Dendritic cell treated with granulocyte-macrophage colony-stimulating factor and Interleukin-4, amounts not matched to agents 40 ng/mL and 50 ng/mL, for 4 days (primary cell): ENCODE data around the gene FXYD7.
A peak's percentile ranks its signal among the peaks of the same experiment; 100 is the strongest.
"Not testable (repeated sequence)": the region's sequence is repeated elsewhere in the genome, so short reads cannot be mapped to it uniquely, and the experiment has no call there.

Experiments
- H3K27ac Mint-ChIP-seq: one replicate; pipeline ENCODE4 v1.8.0; 2022; ENCODE audit warnings: mild to moderate bottlenecking, mixed read lengths
- H3K27me3 Mint-ChIP-seq: one replicate; pipeline ENCODE4 v1.8.0; 2022; ENCODE audit warnings: mild to moderate bottlenecking, mixed read lengths
- H3K36me3 Mint-ChIP-seq: one replicate; pipeline ENCODE4 v1.8.0; 2022; ENCODE audit warnings: low read depth, mixed read lengths
- H3K4me1 Mint-ChIP-seq: one replicate; pipeline ENCODE4 v1.8.0; 2022; ENCODE audit warnings: low read depth, mixed read lengths
- H3K4me3 Mint-ChIP-seq: one replicate; pipeline ENCODE4 v1.8.0; 2022; ENCODE audit warnings: mild to moderate bottlenecking, moderate library complexity, mixed read lengths
- H3K9me3 Mint-ChIP-seq: one replicate; pipeline ENCODE4 v1.8.0; 2022; ENCODE audit warnings: mixed read lengths
- intact Hi-C: fragments of 100-400 bp; cut with micrococcal nuclease; formaldehyde crosslinking; loops from one replicate; pipeline ENCODE4 v1.15.0; 2022

FXYD7 gene, protein sequence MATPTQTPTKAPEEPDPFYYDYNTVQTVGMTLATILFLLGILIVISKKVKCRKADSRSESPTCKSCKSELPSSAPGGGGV

DNA sequence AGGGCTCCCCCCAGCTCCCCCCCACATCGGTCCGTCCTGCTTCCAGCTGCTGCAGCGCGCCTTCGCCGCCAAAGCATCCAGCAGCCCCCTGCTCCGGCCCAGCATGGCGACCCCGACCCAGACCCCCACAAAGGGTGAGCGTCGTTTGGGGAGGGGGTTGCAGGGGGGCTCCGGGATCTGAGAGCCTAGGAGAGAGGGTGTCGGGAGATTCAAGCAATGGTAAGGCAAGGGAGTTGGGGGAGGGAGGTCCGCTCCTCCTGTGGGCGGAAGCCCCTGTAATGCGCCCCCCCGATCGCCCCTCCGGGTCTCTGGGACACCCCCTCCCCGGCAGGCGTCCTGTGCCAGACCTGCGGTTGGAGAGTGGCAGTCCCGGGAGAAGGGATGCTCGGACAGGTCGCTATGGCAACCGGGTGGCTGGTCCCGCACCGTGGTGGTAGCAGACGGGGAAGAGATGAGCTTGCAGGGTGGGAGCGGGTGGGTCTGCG, at the start of gene FXYD7:
FXYD7 (plus strand) TSS at position 25 of the 485 bp plus-strand sequence; CDS start at position 104, 79 bp downstream.
- Mint-ChIP-seq H3K36me3 (no peaks in the 10 kb centered on the region), H3K4me3 (peak within 1 kb of the TSS; percentile 24), H3K9me3 (no peaks in the 10 kb centered on the region), H3K27ac (no peak within 1 kb of the TSS), H3K27me3 (peaks cover 55% of the 10 kb centered on the region), H3K4me1 (peaks cover 57% of the 10 kb centered on the region)
- intact Hi-C loops = no loop called here

DNA sequence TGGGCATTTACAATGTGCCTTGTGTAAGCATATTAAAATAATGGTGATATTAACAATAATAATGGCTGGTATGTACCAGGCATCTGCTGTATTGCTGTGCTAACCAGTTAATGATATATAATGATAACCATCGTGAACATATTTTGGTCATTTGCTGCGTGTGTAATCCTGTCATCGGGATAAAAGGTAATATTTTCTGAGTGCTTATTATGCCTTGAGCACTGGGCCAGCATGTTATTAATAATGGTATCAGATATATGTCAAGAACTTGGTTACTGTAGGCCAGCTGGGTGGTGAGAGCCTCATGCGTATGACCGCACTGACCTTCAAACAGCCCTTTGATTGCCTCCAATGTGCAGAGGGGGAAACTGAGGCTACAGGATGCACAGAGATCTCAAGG, 49.6 kb upstream of the FXYD7 start:
- no peaks in the 10 kb centered on the region for H3K9me3 Mint-ChIP-seq
- H3K27me3 Mint-ChIP-seq = peaks cover 30% of the 10 kb centered on the region
- intact Hi-C loops = loop anchor here (10.0 kb wide), 1 partner anchor 49 kb away; the partner anchor contains the start of gene HPN
- H3K4me1 Mint-ChIP-seq = no peaks in the 10 kb centered on the region
- no peak overlapping the region for H3K4me3 Mint-ChIP-seq
- no peaks in the 10 kb centered on the region for H3K36me3 Mint-ChIP-seq
- no peak overlapping the region for H3K27ac Mint-ChIP-seq

DNA sequence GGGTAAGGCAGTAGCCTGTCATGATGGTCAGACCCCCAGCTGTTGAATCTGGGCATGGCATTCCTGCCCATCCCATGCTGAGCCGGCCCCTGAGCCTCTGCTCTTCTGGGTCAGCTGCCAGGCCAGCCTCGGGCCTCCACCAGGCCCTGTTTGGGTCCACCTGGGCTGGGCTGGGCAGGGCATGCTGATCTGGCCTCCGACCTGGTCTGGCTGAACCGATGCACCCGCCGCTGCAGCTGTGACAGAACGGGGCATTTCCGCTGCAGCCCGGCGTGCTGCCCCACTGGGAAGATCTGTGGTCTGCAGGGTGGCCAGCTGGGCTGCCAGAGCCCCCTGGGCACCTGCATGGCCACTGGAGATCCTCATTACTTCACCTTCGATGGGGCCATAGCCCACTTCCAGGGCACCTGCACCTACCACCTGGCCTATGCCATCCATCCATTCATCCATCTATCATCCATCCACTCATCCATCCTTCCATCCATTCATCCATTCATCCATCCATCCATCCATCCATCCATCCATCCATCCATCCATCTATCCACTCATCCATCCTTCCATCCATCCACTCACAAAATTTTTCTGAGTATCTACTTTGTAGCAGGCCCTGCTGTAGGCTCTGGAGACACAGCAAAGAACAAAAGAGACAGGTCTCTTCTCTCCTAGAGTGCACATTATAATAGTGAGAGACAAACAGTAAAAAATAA, 49.0 kb upstream of the FXYD7 start:
- Mint-ChIP-seq H3K36me3 (no peaks in the 10 kb centered on the region), H3K4me1 (no peaks in the 10 kb centered on the region), H3K9me3 (no peaks in the 10 kb centered on the region), H3K4me3 (no peak overlapping the region), H3K27me3 (peaks cover 26% of the 10 kb centered on the region), H3K27ac (no peak overlapping the region)
- intact Hi-C loops = loop anchor here (10.0 kb wide), 1 partner anchor 49 kb away; the partner anchor contains the start of gene HPN

DNA sequence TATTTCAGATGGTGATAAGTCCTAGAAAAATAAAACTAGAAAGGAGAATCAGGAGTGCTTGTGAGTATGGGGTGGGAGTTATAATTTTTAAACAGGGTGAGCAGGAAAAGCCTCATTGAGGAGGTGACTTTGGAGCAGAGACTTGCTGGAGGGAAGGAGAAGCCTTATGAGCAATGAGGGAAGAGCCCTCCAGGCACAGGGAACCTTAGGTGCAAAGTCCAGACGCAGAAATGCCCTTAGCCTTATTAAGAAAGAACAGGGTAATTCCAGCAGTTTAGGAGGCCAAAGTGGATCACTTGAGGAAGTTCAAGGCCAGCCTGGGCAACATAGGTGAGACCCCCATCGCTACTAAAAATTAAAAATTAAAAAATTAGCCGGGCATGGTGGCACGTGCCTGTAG, 48.4 kb upstream of the FXYD7 start:
- intact Hi-C loops = loop anchor here (10.0 kb wide), 1 partner anchor 50 kb away; the partner anchor contains the start of gene HPN
- H3K27ac Mint-ChIP-seq = no peak overlapping the region
- no peaks in the 10 kb centered on the region for H3K4me1 Mint-ChIP-seq
- H3K4me3 Mint-ChIP-seq = no peak overlapping the region
- no peaks in the 10 kb centered on the region for H3K36me3 Mint-ChIP-seq
- no peaks in the 10 kb centered on the region for H3K9me3 Mint-ChIP-seq
- peaks cover 22% of the 10 kb centered on the region for H3K27me3 Mint-ChIP-seq

DNA sequence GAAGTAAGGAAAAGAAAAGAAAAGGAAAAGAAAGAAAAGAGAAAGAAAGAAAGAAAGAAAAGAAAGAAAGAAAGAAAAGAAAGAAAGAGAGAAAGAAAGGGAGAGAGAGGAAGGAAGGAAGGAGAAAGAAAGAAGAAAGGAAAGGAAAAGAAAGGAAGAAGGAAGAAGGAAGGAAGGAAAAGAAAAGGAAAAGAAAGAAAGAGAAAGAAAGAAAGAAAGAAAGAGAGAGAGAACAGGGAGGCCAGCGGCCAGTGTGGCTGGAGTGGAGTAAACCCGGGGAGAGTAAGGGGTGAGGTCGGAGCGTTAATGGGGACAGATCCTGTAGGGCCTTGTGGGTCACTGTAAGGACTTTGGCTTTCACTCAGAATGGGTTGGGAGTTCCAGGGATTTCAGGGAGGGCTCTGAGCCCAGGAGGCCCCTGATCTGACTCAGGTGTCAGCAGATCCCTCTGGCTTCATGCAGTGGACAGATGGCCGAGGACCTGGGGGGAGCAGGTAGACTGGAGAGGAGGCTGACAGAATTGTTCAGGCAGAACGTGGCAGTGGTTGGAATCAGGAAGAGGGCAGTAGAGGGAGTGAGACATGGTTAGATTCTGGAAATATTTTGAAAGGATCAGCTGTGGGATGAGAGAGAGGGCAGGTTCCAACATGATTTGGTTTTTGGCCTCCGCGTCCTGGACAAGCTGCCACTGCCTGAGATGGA, 47.2 kb upstream of the FXYD7 start:
- Mint-ChIP-seq H3K36me3 (no peaks in the 10 kb centered on the region), H3K27me3 (peaks cover 13% of the 10 kb centered on the region), H3K4me1 (no peaks in the 10 kb centered on the region), H3K4me3 (no peak overlapping the region), H3K9me3 (no peaks in the 10 kb centered on the region), H3K27ac (peak overlapping the region; percentile 0)
- intact Hi-C loops = loop anchor here (10.0 kb wide), 1 partner anchor 51 kb away; the partner anchor contains the start of gene HPN

DNA sequence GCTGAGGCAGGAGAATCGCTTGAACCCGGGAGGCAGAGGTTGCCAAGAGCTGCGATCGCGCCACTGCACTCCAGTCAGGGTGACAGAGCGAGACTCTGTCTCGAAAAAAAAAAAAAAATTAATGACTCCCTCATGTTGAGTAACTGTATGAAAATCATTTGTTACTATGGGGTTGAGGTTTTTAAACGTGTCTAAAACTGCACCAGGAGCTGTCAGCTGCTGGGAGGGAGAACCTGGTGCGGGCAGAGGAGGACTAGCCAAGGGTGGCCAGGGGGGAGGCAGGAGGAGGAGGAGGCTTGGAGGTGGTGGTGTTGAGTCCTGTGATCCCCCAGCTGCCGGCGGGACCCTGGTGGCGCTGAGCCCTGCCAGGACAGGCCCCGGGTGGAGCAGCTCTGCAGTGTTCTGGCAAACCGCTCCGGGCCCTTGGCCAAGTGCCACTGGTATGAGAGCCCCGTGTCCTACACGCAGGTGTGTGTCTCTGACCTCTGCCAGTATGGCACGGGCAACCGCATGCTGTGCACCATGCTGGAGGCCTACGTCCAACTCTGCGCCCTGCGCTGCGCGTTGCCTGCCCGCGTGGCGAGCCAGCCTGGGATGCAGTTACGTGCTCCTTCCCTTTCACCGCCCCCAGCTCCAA, 44.5 kb upstream of the FXYD7 start:
- Mint-ChIP-seq H3K9me3 (no peaks in the 10 kb centered on the region), H3K27ac (no peak overlapping the region), H3K27me3 (peaks cover 10% of the 10 kb centered on the region), H3K36me3 (no peaks in the 10 kb centered on the region), H3K4me3 (no peak overlapping the region), H3K4me1 (no peaks in the 10 kb centered on the region)
- intact Hi-C loops = loop anchor here (10.0 kb wide), 1 partner anchor 54 kb away; the partner anchor contains the start of gene HPN

DNA sequence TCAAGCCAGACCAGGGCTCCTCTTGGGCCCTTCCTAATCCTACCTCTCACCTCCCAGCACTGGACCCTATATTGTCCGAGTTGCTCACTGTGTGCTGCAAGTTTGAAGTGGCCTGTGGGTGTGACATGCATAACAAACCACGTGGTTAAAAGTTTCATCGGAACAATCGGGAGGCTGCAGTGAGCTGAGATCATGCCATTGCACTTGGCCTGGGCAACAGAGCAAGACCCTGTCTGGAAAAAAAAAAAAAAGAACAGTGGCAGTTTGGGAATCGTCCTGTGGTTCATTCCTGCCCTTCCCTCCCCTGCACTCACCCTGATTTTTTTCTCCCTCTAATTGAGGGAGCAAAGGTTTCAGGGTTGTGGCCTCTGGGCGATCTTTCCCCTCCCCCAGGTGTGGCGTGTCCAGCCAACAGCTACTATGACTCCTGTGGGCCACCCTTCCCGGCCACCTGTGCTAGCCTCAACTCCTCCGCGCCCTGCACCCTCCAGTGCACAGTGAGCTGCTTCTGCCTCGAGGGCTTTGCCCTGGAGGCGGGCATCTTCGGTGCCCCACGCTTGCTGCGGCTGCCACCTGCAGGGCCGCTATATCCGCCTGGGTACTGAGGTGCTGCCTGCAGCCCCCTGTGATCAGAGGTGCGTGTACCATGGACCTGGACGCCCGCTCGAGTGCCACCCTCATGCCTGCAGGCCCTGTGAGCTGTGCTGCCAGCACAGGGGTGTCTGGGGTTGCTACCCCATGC, 43.7 kb upstream of the FXYD7 start:
- intact Hi-C loops = loop anchor here (10.0 kb wide), 1 partner anchor 55 kb away; the partner anchor contains the start of gene HPN
- Mint-ChIP-seq H3K9me3 (no peaks in the 10 kb centered on the region), H3K27ac (no peak overlapping the region), H3K4me3 (no peak overlapping the region), H3K36me3 (no peaks in the 10 kb centered on the region), H3K4me1 (no peaks in the 10 kb centered on the region), H3K27me3 (peaks cover 13% of the 10 kb centered on the region)

DNA sequence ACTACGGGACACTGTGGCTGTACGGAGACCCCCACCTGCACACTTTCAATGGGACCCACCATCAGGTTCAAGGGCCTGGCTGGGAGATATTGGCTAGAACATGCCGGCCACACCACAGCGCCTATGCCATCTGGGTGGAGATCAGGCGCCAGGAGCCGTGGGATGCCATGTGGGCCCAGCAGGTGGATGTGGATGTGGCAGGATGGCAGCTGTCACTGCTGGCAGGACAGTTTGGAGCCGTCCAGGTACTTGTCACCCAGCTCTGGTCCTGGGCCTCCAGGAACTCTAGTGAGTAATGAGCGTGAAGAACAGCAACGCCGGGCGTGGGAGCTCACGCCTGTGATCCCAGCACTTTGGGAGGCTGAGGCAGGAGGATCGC, 43.2 kb upstream of the FXYD7 start:
- Mint-ChIP-seq H3K27me3 (peaks cover 13% of the 10 kb centered on the region), H3K4me3 (no peak overlapping the region), H3K36me3 (no peaks in the 10 kb centered on the region), H3K4me1 (no peaks in the 10 kb centered on the region), H3K27ac (no peak overlapping the region), H3K9me3 (no peaks in the 10 kb centered on the region)
- intact Hi-C loops = loop anchor here (10.0 kb wide), 1 partner anchor 55 kb away; the partner anchor contains the start of gene HPN

DNA sequence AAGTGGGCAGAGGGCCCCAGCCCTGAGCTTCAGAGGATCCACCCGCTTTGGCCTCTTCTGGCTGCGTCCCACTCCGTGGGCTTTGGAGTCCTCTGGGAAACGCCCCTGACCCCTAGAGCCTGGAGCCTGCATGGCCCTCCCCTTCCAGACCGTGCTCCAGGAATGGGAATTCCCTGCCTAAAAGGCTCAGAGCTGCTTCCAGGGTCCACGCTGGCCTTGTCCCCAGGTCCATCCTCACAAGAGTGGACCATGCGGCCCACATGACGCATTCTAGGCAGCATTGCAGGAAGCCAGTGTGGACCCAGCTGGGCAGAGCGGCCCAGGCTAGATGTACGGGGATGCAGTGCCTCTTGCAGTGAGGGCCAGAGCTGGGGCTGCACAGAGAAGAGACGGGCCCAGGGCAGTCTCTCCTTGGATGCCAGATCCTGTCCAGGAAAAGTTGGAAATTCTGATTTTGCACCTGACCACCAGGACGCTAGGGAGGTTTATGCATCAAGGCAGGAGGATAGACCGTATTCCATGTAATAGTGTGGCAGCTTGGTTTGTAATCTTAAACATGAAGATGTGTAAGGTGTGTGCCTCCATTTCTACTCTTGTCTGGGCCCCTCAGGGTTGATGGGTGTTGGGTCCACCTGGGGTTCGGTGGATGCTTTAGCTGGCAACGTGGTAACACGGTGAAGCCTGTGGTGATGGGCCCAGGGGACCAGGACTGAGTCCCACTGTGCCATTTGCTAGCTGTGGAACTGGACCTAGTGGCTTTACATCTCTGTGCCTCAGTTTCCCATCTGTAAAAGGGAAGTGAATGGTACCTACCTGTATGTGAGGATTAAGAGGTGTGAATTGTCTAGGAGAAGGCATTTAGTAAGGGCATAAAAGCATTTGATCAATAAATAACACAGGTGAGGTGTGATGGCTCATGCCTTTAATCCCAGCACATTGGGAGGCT, 42.2 kb upstream of the FXYD7 start:
- intact Hi-C loops = no loop called here
- H3K27ac Mint-ChIP-seq = no peak overlapping the region
- H3K4me3 Mint-ChIP-seq = no peak overlapping the region
- H3K9me3 Mint-ChIP-seq = no peaks in the 10 kb centered on the region
- H3K36me3 Mint-ChIP-seq = no peaks in the 10 kb centered on the region
- peaks cover 13% of the 10 kb centered on the region for H3K27me3 Mint-ChIP-seq
- no peaks in the 10 kb centered on the region for H3K4me1 Mint-ChIP-seq

DNA sequence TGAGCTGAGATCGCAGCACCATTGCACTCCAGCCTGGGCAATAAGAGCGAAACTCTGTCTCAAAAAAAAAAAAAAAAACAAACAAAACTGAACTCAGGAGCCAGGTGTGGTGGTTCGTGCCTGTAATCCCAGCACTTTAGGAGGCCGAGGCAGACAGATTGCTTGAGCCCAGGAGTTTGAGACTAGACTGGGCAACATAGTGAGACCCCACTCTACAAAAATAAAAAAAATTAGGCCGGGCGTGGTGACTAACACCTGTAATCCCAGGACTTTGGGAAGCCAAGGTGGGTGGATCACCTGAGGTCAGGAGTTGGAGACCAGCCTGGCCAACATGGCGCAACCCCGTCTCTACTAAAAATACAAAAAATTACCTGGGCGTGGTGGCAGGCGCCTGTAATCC, 41.1 kb upstream of the FXYD7 start:
- H3K4me3 Mint-ChIP-seq, H3K9me3 Mint-ChIP-seq, H3K36me3 Mint-ChIP-seq, intact Hi-C loops, H3K27ac Mint-ChIP-seq, H3K4me1 Mint-ChIP-seq, H3K27me3 Mint-ChIP-seq: not testable (repeated sequence)

DNA sequence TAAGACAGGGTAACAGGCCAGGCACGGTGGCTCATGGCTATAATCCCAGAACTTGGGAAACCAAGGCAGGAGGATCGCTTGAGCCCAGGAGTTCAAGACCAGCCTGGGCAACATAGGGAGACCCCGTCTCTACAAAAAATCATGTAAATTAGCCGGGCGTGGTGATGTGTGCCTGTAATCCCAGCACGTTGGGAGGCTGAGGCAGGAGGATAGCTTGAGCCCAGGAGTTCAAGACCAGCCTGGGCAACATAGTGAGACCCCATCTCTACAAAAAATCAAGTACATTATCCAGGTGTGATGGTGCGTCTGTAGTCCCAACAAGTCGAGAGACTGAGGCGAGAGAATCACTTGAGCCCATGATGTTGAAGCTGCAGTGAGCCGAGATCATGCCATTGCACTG, 39.4 kb upstream of the FXYD7 start:
- Mint-ChIP-seq H3K27ac (peak overlapping the region; percentile 30), H3K4me1 (peaks cover 14% of the 10 kb centered on the region)
- intact Hi-C loops, H3K9me3 Mint-ChIP-seq, H3K27me3 Mint-ChIP-seq, H3K36me3 Mint-ChIP-seq, H3K4me3 Mint-ChIP-seq: not testable (repeated sequence)

DNA sequence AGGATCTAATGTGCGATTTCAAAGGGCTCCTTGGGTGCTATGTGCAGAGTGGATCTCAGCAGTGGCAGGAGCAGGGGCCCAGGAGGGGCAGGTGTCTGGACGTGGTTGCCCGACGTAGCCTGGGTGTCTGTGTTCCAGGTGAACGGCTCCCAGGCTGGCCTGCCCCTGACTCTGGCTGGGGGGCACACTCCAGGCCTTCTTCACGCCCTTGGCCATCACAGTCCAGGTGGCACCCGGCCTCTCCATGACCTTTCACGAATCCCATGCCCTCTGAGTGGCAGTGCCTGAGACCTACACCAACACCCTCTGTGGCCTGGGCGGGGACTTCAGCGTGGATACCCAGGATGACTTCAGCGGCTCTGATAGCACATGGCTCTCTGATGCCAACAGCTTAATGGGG, 38.7 kb upstream of the FXYD7 start:
- Mint-ChIP-seq H3K4me3 (no peak overlapping the region), H3K27me3 (peaks cover 13% of the 10 kb centered on the region), H3K36me3 (no peaks in the 10 kb centered on the region), H3K4me1 (peaks cover 20% of the 10 kb centered on the region), H3K9me3 (no peaks in the 10 kb centered on the region), H3K27ac (no peak overlapping the region)
- intact Hi-C loops = no loop called here
